Dendritic cell treated with granulocyte-macrophage colony-stimulating factor and Interleukin-4, amounts not matched to agents 40 ng/mL and 50 ng/mL, for 4 days (primary cell): ENCODE data around the gene VIPR1.

Experiments used
- H3K27ac Mint-ChIP-seq: one replicate; pipeline ENCODE4 v1.8.0; 2022; ENCODE audit warnings: mild to moderate bottlenecking, mixed read lengths
- H3K27me3 Mint-ChIP-seq: one replicate; pipeline ENCODE4 v1.8.0; 2022; ENCODE audit warnings: mild to moderate bottlenecking, mixed read lengths
- H3K36me3 Mint-ChIP-seq: one replicate; pipeline ENCODE4 v1.8.0; 2022; ENCODE audit warnings: low read depth, mixed read lengths
- H3K4me1 Mint-ChIP-seq: one replicate; pipeline ENCODE4 v1.8.0; 2022; ENCODE audit warnings: low read depth, mixed read lengths
- H3K4me3 Mint-ChIP-seq: one replicate; pipeline ENCODE4 v1.8.0; 2022; ENCODE audit warnings: mild to moderate bottlenecking, moderate library complexity, mixed read lengths
- H3K9me3 Mint-ChIP-seq: one replicate; pipeline ENCODE4 v1.8.0; 2022; ENCODE audit warnings: mixed read lengths
- intact Hi-C: fragments of 100-400 bp; cut with micrococcal nuclease; formaldehyde crosslinking; loops from one replicate; pipeline ENCODE4 v1.15.0; 2022

Gene VIPR1

GRCh38 chr3:42502429-42503250 is at the start of gene VIPR1:
Gene VIPR1, plus strand, starts transcription at chr3:42502643. Its CDS starts 93 bp downstream, at chr3:42502736.
- Mint-ChIP-seq H3K4me3 (peak within 1 kb of the TSS; percentile 71), H3K36me3 (no peaks in the 10 kb centered on the region), H3K27ac (peak within 1 kb of the TSS; percentile 50), H3K27me3 (peaks cover 50% of the 10 kb centered on the region), H3K9me3 (no peaks in the 10 kb centered on the region), H3K4me1 (peaks cover 60% of the 10 kb centered on the region)
- intact Hi-C loops, result loop anchor here (1.0 kb wide), 1 partner anchor 38 kb away; no protein-coding TSS in a partner anchor

GRCh38 chr3:42456211-42456610 is 46.2 kb upstream of the VIPR1 start:
- Mint-ChIP-seq H3K27me3 (peaks cover 9% of the 10 kb centered on the region), H3K36me3 (no peaks in the 10 kb centered on the region), H3K4me1 (no peaks in the 10 kb centered on the region), H3K9me3 (no peaks in the 10 kb centered on the region), H3K27ac (no peak overlapping the region), H3K4me3 (no peak overlapping the region)
- intact Hi-C loops, result no loop called here

DNA sequence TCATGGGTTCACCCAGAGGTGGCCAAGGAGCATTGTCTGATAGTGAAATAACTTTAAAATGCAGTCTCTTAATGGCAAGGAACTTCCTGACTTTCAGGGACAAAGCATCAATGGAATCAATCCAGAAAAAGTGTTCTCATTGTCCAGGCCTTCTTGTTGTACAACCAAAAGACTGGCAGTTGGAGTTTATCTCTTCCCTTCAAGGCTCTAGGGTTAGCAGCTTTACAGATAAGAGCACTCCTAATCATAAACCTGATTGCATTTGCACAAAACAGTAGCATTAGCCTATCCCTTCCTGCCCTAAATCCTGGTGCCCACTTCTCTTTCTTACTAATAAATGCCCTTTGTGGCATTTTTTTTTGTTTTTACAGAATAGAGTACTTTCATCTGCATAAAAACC is 43.3 kb upstream of the VIPR1 start:
- no peaks in the 10 kb centered on the region for H3K9me3 Mint-ChIP-seq
- intact Hi-C loops, result no loop called here
- H3K4me3 Mint-ChIP-seq, result no peak overlapping the region
- H3K27me3 Mint-ChIP-seq, result peaks cover 8% of the 10 kb centered on the region
- H3K4me1 Mint-ChIP-seq, result no peaks in the 10 kb centered on the region
- H3K36me3 Mint-ChIP-seq, result no peaks in the 10 kb centered on the region
- H3K27ac Mint-ChIP-seq, result no peak overlapping the region

GRCh38 chr3:42461762-42462161 is 40.7 kb upstream of the VIPR1 start:
- no peak overlapping the region for H3K4me3 Mint-ChIP-seq
- H3K9me3 Mint-ChIP-seq, result no peaks in the 10 kb centered on the region
- H3K27me3 Mint-ChIP-seq, result peaks cover 3% of the 10 kb centered on the region
- intact Hi-C loops, result no loop called here
- no peak overlapping the region for H3K27ac Mint-ChIP-seq
- H3K36me3 Mint-ChIP-seq, result no peaks in the 10 kb centered on the region
- no peaks in the 10 kb centered on the region for H3K4me1 Mint-ChIP-seq

GRCh38 chr3:42463093-42463492 is 39.4 kb upstream of the VIPR1 start:
- Mint-ChIP-seq H3K27me3 (peaks cover 3% of the 10 kb centered on the region), H3K27ac (no peak overlapping the region), H3K4me3 (no peak overlapping the region), H3K9me3 (no peaks in the 10 kb centered on the region), H3K36me3 (no peaks in the 10 kb centered on the region), H3K4me1 (no peaks in the 10 kb centered on the region)
- intact Hi-C loops, result no loop called here

- H3K36me3 Mint-ChIP-seq, result no peaks in the 10 kb centered on the region
- H3K27me3 Mint-ChIP-seq, result peaks cover 9% of the 10 kb centered on the region
- H3K4me1 Mint-ChIP-seq, result peaks cover under 1% of the 10 kb centered on the region
- H3K27ac Mint-ChIP-seq, result no peak overlapping the region
- intact Hi-C loops, result no loop called here
- H3K4me3 Mint-ChIP-seq, result no peak overlapping the region
- no peaks in the 10 kb centered on the region for H3K9me3 Mint-ChIP-seq
Measured at GRCh38 chr3:42468111-42468510, 34.3 kb upstream of the VIPR1 start.

- Mint-ChIP-seq H3K9me3 (no peaks in the 10 kb centered on the region), H3K4me1 (peaks cover 25% of the 10 kb centered on the region), H3K4me3 (no peak overlapping the region), H3K36me3 (no peaks in the 10 kb centered on the region), H3K27ac (no peak overlapping the region), H3K27me3 (peaks cover 22% of the 10 kb centered on the region)
- intact Hi-C loops, result no loop called here
Measured at GRCh38 chr3:42472555-42472954, 29.9 kb upstream of the VIPR1 start.

- H3K4me3 Mint-ChIP-seq, result no peak overlapping the region
- no peaks in the 10 kb centered on the region for H3K36me3 Mint-ChIP-seq
- H3K4me1 Mint-ChIP-seq, result peaks cover 32% of the 10 kb centered on the region
- intact Hi-C loops, result no loop called here
- peaks cover 22% of the 10 kb centered on the region for H3K27me3 Mint-ChIP-seq
- no peaks in the 10 kb centered on the region for H3K9me3 Mint-ChIP-seq
- no peak overlapping the region for H3K27ac Mint-ChIP-seq
Measured at GRCh38 chr3:42473083-42473932, 29.1 kb upstream of the VIPR1 start.

DNA sequence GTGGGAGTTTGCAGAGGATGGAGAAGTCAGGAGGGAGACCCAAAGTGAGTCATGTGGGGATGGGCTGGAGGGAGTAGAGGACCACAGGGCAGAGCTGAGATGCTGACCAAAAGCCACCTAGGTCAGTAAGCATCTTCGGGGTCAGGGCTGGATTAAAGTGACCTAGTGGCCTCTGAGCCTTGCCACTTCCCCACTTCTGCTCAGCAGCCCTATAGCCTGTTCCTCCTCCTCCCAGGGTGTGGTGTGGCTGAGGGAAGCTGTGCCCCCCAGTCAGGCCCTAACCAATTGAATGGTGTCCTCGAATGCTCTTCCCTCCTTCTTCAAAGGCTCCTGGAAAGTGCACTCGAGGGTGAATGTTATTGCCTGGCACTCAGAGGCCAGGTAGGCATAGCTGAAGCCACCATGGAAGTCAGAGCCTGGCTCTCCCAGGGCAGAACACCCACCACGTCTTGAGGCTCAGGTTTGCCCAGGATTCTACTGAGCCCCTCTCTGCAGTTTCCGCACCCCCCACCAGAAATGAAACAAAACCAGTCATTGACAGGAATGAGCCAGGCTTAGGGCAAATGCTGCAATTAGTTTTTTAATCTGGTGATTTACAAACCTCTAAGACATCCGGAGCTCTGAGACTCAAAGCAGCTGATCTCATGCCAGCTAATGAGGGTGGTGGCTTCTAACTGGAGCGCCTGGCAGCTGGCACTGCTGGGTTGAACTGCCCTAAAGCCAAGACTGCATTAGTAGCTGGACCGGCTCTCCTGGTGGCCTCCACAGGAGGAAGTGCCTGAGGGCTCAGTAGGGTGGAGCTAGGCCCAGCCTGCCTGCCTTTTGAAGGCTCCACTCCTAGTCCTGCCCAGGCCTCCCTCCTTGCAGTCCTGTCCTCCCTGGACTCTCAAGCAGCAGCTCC is 26.0 kb upstream of the VIPR1 start:
- H3K4me1 Mint-ChIP-seq, result peaks cover 32% of the 10 kb centered on the region
- H3K4me3 Mint-ChIP-seq, result no peak overlapping the region
- intact Hi-C loops, result no loop called here
- peaks cover 5% of the 10 kb centered on the region for H3K36me3 Mint-ChIP-seq
- H3K27me3 Mint-ChIP-seq, result peaks cover 30% of the 10 kb centered on the region
- H3K9me3 Mint-ChIP-seq, result peaks cover 16% of the 10 kb centered on the region
- peak overlapping the region; percentile 22 for H3K27ac Mint-ChIP-seq

DNA sequence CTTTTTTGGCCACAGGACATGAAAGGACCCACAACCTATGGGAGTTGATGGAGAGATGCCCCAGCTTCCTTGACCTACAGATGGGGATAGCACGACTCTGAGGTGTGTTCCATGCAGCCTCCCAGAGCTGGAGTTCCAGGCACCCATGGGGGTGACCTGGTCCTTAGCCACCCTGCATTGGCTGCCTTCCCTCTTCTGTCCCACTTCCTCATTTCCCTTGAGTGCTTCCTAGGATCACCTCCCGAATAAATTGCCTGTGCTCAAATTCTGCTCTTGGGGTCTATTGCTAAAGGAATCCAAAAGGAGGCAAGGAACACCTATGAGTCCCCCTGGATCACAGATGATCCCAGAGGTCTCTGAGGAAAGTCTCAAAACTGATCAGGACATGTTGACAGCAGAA is 24.7 kb upstream of the VIPR1 start:
- intact Hi-C loops, result no loop called here
- H3K4me3 Mint-ChIP-seq, result no peak overlapping the region
- peaks cover 29% of the 10 kb centered on the region for H3K27me3 Mint-ChIP-seq
- no peak overlapping the region for H3K27ac Mint-ChIP-seq
- peaks cover 32% of the 10 kb centered on the region for H3K4me1 Mint-ChIP-seq
- peaks cover 28% of the 10 kb centered on the region for H3K9me3 Mint-ChIP-seq
- peaks cover 8% of the 10 kb centered on the region for H3K36me3 Mint-ChIP-seq

GRCh38 chr3:42478830-42479229 is 23.6 kb upstream of the VIPR1 start:
- H3K9me3 Mint-ChIP-seq, result peaks cover 31% of the 10 kb centered on the region
- intact Hi-C loops, result no loop called here
- H3K27ac Mint-ChIP-seq, result no peak overlapping the region
- peaks cover 25% of the 10 kb centered on the region for H3K4me1 Mint-ChIP-seq
- H3K36me3 Mint-ChIP-seq, result peaks cover 8% of the 10 kb centered on the region
- H3K4me3 Mint-ChIP-seq, result no peak overlapping the region
- peaks cover 29% of the 10 kb centered on the region for H3K27me3 Mint-ChIP-seq

GRCh38 chr3:42486814-42487565 is 15.5 kb upstream of the VIPR1 start:
- intact Hi-C loops, result no loop called here
- Mint-ChIP-seq H3K4me1 (peaks cover 52% of the 10 kb centered on the region), H3K27me3 (peaks cover 17% of the 10 kb centered on the region), H3K27ac (peak overlapping the region; percentile 58), H3K4me3 (no peak overlapping the region), H3K9me3 (peaks cover 10% of the 10 kb centered on the region), H3K36me3 (no peaks in the 10 kb centered on the region)

DNA sequence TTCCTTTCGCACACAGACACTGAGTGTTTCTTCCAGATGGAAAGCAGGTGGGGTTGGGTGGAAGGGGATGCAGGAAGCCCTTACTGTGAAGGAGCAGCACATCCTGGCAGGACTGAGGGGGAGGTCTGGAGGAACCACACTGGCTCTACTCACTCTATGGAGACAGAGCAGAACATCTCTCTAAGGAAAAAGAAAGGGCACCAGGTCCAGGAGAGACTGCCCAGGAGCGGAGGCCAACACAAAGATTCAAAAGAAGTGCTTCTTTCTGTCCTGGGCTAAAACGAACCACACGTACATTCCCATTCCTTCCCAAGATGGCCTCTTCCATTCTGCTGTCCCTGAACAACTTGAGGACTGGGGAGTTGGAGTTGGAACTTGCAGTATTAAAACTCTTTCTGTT is 13.8 kb upstream of the VIPR1 start:
- peaks cover 61% of the 10 kb centered on the region for H3K4me1 Mint-ChIP-seq
- H3K27me3 Mint-ChIP-seq, result peaks cover 6% of the 10 kb centered on the region
- no peaks in the 10 kb centered on the region for H3K9me3 Mint-ChIP-seq
- intact Hi-C loops, result no loop called here
- no peaks in the 10 kb centered on the region for H3K36me3 Mint-ChIP-seq
- no peak overlapping the region for H3K4me3 Mint-ChIP-seq
- H3K27ac Mint-ChIP-seq, result peak overlapping the region; percentile 29
